HPDE6-E6E7 (cell line): ENCODE results near the gene APOBEC3F.
"Not testable (repeated sequence)": the region's sequence is repeated elsewhere in the genome, so short reads cannot be mapped to it uniquely, and the experiment has no call there.

Experiments used
- DNase-seq: peaks from one replicate; pipeline ENCODE4 v3.0.0; 2011; ENCODE audit warnings: missing footprints; ENCODE audit errors: extremely low spot score

The APOBEC3F gene

DNA sequence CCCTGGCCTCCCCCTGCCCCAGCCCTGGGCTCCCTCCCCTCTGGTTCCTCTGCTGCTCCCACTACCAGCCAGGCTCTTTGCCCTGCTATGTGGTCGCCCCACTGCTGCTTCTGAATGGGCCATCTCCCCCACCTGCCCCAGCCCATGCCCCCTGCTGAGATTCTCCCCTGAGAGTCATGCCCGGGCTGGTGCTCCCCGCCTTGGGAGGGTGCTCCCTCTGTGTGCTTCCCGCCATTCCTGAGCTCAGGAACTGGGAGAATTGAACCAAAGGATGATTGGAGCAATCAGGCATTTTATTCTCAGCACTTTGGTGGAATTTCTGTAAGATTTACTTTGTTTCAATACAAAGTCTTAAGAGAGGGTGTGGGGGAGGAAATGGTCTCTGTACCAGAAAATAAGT, 12.9 kb upstream of the APOBEC3F start:
- DNase-seq, result no peak

DNA sequence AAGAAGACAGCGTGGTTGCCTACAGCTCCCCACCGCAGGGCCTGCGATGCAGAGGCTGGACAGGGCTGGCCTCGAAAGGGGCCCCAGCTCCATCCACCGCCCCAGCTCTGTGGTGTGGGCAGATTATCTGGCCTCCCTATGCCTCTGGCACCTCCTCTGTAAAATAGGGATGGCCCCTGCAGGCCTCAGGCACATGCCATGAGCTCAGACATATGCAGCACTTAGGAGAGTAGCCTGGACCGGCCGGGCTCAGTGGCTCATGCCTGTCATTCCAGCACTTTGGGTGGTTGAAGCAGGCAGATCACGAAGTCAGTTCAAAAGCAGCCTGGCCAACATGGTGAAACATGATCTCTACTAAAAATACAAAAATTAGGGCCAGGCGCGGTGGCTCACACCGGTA, 12.4 kb upstream of the APOBEC3F start:
- no peak for DNase-seq

DNA sequence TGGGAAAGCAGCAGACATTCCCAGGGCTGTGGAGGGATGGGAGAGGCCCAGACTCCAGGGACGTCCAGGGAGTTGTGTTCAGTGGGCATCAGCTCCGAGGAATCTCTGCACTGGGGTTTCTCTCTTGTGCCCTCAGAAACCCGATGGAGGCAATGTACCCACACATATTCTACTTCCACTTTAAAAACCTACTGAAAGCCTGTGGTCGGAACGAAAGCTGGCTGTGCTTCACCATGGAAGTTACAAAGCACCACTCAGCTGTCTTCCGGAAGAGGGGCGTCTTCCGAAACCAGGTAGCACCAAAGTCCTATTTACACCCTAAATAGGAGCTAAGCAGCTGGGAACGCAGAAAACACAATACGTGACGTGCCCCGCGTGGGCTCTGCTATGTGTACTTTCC, 11.4 kb upstream of the APOBEC3F start:
- DNase-seq, result no peak

DNA sequence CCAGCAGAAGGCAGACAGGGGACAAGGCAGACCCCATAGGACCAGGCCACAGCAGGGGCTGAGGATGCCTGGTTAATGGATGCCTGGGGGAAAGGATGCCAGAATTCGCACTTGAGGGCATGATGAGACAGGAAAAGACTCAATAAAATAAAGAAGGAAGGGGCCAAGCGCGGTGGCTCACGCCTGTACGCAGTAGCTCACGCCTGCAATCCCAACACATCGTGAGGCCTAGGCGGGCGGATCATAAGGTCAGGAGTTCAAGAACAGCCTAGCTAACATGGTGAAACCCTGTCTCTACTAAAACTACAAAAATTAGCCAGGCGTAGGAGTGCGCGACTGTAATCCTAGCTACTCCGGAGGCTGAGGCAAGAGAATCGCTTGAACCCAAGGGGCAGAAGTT, 10.0 kb upstream of the APOBEC3F start:
- no peak for DNase-seq

DNA sequence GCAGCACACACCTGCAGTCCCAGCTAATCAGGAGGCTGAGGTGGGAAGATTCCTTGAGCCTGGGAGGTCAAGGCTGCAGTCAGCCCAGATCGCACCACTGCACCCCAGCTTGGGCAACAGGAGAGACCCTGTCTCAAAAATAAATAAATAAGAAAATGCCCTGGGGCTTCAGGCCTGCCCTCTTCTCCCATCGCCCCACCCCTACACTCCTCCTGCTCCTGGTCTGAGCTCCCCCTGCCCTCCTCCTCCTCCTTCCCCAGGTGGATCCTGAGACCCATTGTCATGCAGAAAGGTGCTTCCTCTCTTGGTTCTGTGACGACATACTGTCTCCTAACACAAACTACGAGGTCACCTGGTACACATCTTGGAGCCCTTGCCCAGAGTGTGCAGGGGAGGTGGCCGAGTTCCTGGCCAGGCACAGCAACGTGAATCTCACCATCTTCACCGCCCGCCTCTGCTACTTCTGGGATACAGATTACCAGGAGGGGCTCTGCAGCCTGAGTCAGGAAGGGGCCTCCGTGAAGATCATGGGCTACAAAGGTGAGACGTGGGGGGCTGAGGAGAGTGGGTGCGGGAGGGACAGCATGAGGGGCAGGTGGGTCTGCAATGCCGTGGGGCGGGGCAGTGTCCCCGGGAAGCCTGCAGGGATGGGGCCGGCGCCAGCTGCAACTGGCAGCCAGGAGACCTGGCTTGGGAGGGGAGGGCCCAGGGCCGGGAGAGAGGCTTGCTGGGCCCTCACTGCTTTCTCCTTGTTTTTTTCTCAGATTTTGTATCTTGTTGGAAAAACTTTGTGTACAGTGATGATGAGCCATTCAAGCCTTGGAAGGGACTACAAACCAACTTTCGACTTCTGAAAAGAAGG, 9.0 kb upstream of the APOBEC3F start:
- DNase-seq, result not testable (repeated sequence)

DNA sequence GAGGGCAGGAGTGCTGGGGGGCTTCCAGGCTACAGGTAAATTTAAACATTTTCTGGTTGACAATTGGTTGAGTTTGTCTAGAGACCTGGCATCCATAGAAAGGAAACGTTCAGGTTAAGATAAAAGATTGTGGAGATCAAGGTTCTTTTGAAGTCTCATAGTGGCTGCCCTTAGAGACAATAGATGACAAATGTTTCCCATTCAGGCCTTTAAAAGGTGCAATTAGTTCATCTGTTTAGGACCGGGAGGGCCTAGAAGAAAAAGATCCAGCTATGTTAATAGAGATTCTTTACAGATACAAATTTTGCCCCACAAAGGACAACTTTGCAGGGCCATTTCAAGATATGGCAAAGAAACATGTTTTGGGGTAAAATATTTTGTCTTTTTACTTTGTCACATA, 3.6 kb upstream of the APOBEC3F start:
- not testable (repeated sequence) for DNase-seq

DNA sequence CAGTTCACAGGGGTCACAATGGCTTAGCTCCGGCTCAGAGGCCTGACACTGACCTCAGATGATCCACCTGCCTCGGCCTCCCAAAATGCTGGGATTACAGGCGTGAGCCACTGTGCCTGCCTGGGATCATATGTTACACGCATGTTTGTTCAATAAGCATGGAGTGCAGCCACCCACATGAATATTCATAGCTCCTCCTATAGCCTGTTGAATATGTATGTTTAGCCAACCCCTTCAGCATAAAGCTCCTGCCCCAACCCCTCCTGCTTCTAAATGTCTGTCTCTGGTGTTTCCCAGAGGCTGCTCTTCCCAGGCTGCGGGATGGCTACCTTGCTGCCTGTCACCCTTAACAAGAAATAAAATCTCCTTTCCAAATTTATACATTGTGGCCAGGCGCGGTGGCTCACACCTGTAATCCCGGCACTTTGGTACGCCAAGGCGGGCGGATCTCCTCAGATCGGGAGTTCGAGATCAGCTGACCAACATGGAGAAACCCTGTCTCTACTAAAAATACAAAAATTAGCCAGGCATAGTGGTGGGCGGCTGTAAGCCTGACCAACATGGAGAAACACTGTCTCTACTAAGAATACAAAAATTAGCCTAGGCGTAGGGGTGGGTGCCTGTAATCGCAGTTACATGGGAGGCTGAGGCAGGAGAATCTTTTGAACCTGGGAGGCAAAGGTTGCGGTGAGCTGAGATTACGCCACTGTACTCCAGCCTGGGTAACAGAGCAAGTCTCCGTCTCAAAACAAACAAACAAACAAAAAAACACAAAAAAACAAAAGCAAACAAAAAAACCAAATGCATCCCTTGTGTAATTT, 1.1 kb upstream of the APOBEC3F start:
- no peak for DNase-seq

DNA sequence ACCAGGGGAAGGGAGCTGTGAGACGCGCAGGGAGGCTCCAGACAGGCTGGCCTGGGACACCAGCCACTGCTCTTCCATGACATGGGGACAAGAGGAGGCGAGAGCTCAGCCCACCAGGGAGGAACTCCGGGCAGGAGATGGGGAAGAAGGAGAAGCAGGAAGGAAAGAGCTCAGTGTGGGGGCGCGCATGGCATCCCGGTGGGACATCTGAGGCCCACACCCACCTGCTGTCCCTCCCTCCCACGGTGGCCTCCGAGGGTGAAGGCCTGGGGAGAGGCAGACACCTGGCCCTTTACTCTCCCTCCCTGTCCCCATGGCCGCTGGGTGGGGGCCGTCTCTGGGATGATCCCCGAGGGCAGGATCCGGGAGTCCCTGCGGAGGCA, 518 bp upstream of the APOBEC3F start:
- DNase-seq, result not testable (repeated sequence)

DNA sequence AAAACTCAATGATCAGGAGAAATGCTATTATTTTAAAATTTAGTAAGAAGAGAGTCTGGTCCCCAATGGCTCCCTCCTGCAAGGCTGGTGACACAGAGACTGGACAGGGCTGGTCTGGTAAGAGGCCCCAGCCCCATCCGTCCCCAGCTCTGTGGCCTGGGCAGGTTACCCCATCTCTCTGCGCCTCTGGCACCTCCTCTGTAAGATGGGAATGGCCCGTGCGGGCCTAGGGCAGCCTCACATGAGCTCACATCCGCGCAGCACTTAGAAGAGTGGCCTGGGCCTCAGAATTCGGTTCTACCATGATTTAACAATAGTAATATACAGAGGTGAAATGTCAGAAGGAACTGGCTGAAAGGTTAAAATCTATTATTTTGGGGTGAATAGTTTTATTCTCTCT, 1.2 kb downstream of the APOBEC3F start:
- no peak for DNase-seq

DNA sequence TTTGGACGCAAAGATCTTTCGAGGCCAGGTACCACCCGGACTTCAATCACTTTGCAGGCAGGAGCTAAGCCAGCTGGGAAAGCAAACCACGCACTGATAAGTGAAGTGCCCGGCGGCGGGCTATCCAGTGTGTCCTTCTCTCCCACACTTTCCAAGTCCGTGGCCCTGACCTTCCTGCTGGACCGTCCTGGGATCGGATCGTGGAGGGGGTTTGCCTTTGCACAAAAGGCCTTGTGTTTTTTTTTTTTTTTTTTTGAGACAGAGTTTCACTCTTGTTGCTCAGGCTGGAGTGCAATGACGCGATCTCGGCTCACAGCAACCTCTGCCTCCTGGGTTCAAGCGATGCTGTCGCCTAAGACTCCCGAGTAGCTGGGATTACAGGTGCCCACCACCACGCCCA, 2.4 kb downstream of the APOBEC3F start:
- DNase-seq, result not testable (repeated sequence)

DNA sequence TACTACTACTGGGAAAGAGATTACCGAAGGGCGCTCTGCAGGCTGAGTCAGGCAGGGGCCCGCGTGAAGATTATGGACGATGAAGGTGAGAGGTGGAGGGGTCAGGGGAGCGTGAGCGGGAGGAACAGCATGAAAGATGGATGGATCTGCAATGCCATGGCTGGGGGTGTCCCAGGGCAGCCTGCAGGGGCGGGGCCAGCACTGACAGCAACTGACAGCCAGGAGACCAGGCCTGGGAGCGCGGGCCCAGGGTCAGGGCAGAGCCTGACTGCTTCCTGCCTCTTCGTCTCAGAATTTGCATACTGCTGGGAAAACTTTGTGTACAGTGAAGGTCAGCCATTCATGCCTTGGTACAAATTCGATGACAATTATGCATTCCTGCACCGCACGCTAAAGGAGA, 4.5 kb downstream of the APOBEC3F start:
- not testable (repeated sequence) for DNase-seq

DNA sequence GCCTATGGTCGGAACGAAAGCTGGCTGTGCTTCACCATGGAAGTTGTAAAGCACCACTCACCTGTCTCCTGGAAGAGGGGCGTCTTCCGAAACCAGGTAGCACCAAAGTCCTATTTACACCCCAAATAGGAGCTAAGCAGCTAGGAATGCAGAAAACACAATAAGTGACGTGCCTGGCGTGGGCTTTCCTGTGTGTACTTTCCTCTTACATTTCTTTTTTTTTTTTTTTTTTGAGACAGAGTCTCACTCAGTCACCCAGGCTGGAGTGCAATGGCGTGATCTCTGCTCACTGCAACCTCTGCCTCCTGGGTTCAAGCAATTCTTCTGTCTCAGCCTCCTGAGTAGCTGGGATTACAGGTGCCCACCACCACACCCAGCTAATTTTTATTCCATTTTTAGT, 8.8 kb downstream of the APOBEC3F start:
- DNase-seq, result not testable (repeated sequence)

DNA sequence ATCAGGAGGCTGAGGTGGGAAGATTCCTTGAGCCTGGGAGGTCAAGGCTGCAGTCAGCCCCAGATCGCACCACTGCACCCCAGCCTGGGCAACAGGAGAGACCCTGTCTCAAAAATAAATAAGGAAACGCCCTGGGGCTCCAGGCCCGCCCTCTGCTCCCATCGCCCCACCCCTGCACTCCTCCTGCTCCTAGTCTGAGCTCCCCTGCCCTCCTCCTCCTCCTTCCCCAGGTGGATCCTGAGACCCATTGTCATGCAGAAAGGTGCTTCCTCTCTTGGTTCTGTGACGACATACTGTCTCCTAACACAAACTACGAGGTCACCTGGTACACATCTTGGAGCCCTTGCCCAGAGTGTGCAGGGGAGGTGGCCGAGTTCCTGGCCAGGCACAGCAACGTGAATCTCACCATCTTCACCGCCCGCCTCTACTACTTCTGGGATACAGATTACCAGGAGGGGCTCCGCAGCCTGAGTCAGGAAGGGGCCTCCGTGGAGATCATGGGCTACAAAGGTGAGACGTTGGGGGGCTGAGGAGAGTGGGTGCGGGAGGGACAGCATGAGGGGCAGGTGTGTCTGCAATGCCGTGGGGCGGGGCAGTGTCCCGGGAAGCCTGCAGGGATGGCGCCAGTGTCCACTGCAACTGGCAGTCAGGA, 11.3 kb downstream of the APOBEC3F start:
- DNase-seq, result not testable (repeated sequence)

DNA sequence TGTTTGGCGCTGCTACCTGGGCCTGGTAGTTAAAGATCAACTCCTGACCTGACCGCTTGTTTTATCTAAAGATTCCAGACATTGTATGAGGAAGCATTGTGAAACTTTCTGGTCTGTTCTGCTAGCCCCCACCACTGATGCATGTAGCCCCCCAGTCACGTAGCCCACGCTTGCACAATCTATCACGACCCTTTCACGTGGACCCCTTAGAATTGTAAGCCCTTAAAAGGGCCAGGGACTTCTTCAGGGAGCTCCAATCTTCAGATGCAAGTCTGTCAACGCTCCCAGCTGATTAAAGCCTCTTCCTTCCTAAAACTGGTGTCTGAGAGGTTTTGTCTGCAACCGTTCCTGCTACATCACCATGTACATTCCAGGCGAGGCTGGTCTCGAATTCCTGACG, 15.0 kb downstream of the APOBEC3F start:
- no peak for DNase-seq

DNA sequence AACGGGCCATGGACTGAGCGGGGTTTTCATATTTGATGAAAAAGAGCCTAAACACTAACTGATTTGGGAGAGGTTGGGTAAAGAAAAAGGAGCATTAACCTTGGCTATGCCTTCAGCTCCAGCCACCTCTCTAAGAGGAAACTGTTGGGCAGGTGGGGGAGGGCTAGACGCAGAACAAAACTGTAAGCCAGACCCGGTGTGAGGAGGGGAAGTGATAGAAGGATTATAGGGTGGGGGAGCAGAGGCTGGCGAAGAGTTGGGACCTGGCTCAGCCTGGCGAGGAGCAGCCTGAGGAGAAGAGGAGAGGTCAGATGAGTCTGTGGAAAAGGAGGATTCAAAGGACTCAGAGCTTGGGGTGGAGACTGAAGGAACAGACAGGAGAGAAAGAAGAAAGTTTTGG, 20.6 kb downstream of the APOBEC3F start:
- not testable (repeated sequence) for DNase-seq

DNA sequence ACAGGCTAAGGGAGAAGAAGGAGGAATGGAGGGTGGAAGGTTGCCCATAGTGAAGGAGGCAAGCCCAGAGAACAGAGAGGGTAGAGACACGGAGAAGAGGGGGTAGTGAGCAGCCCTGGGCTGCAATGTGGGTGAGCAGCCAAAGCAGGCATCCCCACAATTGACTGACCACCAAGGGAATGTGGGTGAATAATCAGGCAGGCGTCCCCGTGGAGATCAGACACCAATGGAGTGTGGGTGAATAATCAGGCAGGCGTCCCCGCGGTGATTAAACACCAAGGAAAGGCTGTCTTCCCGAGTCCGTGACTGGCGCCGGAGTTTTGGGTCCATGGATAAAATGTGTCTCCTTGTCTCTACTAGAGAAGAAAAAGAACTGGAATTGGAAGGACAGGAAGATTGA, 21.3 kb downstream of the APOBEC3F start:
- not testable (repeated sequence) for DNase-seq

DNA sequence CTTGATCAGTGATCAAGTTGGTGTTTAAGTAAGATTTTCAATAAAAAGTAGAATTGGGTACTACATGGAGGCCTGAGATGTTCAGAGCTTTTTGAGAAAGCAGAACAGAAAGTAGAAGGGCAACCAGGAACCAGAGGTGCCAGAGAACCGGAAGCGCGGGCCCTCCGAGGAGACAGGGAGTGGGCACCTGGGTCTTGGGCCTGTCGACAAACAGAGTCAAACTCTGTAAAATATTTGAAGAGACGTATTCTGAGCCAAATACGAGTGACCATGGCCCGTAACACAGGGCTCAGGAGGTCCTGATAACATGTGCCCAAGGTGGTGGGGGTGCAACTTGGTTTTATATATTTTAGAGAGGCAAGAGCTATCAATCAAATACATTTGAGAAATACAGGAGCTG, 23.2 kb downstream of the APOBEC3F start:
- not testable (repeated sequence) for DNase-seq

DNA sequence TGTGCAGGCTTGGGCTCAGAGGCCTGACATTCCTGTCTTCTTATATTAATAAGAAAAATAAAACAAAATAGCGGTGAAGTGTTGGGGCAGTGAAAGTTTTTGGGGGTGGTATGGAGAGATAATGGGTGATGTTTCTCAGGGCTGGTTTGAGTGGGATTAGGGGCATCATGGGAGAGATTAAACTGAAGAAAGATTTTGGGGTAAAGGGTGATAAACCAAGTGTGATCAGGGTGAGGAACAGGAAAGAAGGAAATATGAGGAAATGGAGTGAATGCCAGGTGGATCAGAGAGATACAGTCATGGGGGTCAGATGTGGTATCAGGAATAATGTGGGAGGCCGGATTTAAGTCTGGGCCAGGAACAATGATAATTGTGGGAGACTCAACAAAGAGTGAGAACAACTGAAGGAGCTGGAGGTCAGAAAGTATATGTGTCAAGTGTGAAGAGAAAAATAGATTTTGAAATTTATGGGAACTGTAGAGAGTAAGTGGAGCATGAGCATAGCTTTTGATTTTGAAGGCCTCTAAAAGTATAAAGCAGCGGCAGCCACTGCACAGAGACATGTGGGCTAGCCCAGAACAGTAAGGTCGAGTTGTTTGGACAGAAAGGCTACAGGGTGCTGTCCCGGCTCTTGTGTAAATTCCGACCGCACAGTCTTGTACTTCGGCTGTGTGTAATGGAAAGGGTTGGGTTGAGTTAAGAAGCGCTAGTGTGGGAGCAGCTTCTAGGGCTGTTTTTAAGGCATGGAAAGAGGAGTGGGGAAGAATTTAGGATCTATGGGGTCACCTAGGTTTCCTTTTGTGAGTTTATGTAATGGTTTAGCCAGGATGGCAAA, 26.0 kb downstream of the APOBEC3F start:
- DNase-seq, result not testable (repeated sequence)

DNA sequence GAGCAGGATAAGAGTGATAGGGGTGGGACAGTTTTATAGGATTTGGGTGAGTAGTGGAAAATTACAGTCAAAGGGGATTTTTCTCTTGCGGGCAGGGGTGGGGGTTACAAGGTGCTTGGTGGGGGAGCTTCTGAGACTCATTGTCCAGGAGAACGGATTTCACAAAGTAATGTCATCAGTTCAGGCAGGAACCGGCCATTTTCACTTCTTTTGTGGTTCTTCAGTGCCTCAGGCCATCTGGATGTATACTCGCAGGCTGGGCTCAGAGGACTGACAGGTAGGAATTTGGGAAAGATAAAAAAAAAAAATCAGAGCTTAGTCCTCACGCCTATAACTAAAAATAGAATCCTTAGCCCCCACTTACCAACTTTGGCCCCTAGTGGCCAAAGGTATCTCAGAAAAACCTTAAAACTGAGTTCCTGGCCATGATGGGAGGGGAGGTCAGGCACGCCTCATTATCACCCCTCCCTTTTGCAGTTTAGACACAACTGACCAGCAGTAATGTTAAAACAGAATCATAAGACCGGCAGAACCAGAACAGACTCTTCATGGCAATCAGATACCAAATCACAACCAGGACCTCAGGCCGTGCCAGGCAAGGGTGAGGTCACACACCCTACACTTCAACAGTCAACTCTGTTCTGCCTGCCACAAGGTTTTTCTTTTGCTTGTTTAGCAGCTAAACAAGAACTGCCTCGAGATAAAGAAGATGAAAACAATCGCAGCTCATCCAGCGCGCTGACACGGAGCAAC, 27.5 kb downstream of the APOBEC3F start:
- DNase-seq, result no peak

DNA sequence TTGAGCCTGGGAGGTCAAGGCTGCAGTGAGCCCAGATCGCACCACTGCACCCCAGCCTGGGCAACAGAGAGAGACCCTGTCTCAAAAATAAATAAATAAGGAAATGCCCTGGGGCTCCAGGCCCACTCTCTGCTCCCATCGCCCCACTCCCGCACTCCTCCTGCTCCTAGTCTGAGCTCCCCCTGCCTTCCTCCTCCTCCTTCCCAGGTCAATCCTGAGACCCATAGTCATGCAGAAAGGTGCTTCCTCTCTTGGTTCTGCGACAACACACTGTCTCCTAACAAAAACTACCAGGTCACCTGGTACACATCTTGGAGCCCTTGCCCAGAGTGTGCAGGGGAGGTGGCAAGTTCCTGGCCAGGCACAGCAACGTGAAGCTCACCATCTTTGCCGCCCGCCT, 29.5 kb downstream of the APOBEC3F start:
- DNase-seq, result no peak

DNA sequence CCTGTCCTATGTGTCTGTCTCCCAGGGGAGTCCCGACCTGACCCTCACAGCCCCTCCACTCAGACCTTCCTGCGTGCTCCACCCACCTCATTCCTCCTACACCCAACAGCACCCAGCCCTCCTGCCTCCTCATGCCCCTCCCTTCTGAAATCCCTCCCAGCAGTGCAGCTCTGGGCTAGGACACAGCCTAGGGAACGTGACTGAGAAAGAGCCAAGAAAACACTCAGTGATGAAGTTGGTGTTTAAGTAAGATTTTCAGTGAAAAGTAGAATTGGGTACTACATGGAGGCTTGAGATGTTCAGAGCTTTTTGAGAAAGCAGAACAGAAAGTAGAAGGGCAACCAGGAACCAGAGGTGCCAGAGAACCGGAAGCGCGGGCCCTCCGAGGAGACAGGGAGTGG, 31.9 kb downstream of the APOBEC3F start:
- not testable (repeated sequence) for DNase-seq
